PC-9 (cell line): ENCODE measurements around the gene SIPA1L3. TPM values are rescaled to one million over a fixed set of nuclear protein-coding genes. Genes with fewer than 3 reads are reported as not detected.

ENCODE experiments used
- BruUV-seq: library from RNA; stranded (reverse); fragments of 400-500 nt; replicated peaks from 2 replicates; lab custom pipeline; 2021; lab: Mats Ljungman, UMichigan
- CTCF ChIA-PET: fragments of 300-600 bp; sonication (Branson Sonifier 250); formaldehyde crosslinking; loops from one replicate; lab custom pipeline; 2022; ENCODE audit warnings: antibody characterized with exemption; lab: Charles Lee
- POLR2A ChIA-PET: fragments of 300-600 bp; sonication (Branson Sonifier 250); formaldehyde crosslinking; loops from one replicate; lab custom pipeline; 2022; ENCODE audit warnings: antibody characterized with exemption; ENCODE audit not compliant: unreplicated experiment; lab: Charles Lee
- DNase-seq, 2 experiments: peaks; one replicate each; pipeline versions ENCODE4 v3.0.0 to v3.0.0-alpha.2; 2015 to 2022; ENCODE audit warnings: mixed read lengths in 1 of 2
- H2AFZ ChIP-seq: fragments of 200-600 bp; sonication (generic); 2 replicates; pipeline ENCODE4 v1.8.1; 2017; ENCODE audit warnings: antibody characterized with exemption
- H3F3A ChIP-seq: fragments of 200-600 bp; sonication (generic); 2 replicates; pipeline ENCODE4 v1.8.1; 2017; ENCODE audit warnings: antibody characterized with exemption, mild to moderate bottlenecking, low read depth; ENCODE audit not compliant: insufficient read depth
- H3K27ac ChIP-seq: fragments of 200-600 bp; sonication (generic); 2 replicates; pipeline ENCODE4 v1.6.1; 2016; ENCODE audit warnings: mixed run types
- H3K27me3 ChIP-seq: fragments of 200-600 bp; sonication (generic); 2 replicates; pipeline ENCODE4 v1.6.1; 2016; ENCODE audit warnings: low read depth, mixed run types; ENCODE audit not compliant: insufficient read depth
- H3K36me3 ChIP-seq: fragments of 200-600 bp; sonication (generic); 2 replicates; pipeline ENCODE4 v1.6.1; 2016; ENCODE audit warnings: low read depth, mixed run types
- H3K4me1 ChIP-seq: fragments of 200-600 bp; sonication (generic); replicated peaks from 2 replicates; pipeline ENCODE4 v1.6.1; 2016; ENCODE audit warnings: mixed run types; ENCODE audit not compliant: insufficient read depth
- H3K4me2 ChIP-seq: fragments of 200-600 bp; sonication (generic); 2 replicates; pipeline ENCODE4 v1.6.1; 2017; ENCODE audit warnings: mixed run types
- H3K4me3 ChIP-seq: fragments of 200-600 bp; sonication (generic); 2 replicates; pipeline ENCODE4 v1.6.1; 2016; ENCODE audit warnings: mixed run types
- H3K79me2 ChIP-seq: fragments of 200-600 bp; sonication (generic); 2 replicates; pipeline ENCODE4 v1.6.1; 2017; ENCODE audit warnings: low read depth, mixed run types
- H3K9me2 ChIP-seq: fragments of 200-600 bp; sonication (generic); 2 replicates; pipeline ENCODE4 v1.8.1; 2017; ENCODE audit warnings: mild to moderate bottlenecking; ENCODE audit not compliant: insufficient read depth
- H3K9me3 ChIP-seq: fragments of 200-600 bp; sonication (generic); 2 replicates; pipeline ENCODE4 v1.8.1; 2016; ENCODE audit warnings: low read depth; ENCODE audit not compliant: insufficient read depth
- H4K20me1 ChIP-seq: fragments of 200-600 bp; sonication (generic); 2 replicates; pipeline ENCODE4 v1.8.1; 2017; ENCODE audit not compliant: insufficient read depth
- EZH2 ChIP-seq: fragments of 200-600 bp; sonication (generic); IDR thresholded peaks from 2 replicates; pipeline ENCODE4 v1.8.0; 2017; ENCODE audit warnings: antibody characterized with exemption, low read depth
- intact Hi-C: fragments of 100-400 bp; cut with micrococcal nuclease; formaldehyde crosslinking; loops from one replicate; pipeline ENCODE4 v1.10.0; 2022; ENCODE audit not compliant: unreplicated experiment
- total RNA-seq: library from RNA; stranded (reverse); gene quantifications from 2 replicates; pipeline ENCODE4 v1.2.3, GENCODE V29; 2021
- TF ChIP-seq, protein P1 (sequence below): fragments of 200-600 bp; sonication (generic); conservative IDR thresholded peaks from 2 replicates; pipeline ENCODE4 v1.6.1; 2017; ENCODE audit warnings: mixed run types, antibody characterized with exemption, mild to moderate bottlenecking, moderate library complexity

SIPA1L3 gene
- total RNA-seq, 1 experiment from 2014 or later = 55.2 TPM

DNA sequence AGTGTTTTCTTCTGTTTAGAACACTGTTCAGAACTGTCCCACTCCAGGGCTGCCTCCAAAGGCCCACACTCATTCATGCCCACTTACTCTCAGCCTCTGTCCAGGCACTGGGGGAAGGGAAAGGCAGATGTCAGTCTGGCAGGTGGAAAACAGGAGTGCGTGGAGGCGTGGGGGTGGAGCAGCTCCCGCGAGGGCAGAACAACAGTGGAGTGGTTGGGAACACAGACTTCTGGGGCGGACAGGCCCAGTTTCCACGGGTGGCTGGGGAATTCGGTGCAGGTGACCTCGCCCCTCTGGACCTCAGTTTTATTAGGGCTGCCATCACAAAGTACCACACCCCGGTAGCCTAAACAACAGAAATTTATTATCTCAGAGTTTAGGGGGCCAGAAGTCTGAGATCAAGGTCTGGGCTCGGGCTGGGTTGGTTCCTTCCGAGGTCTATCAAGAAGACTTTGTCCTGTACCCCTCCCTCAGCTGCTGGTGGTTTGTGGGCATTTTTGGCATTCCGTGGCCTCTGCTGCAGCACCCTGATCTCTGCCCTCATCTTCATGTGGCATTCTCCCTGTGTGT is 59.7 kb downstream of the SIPA1L3 start:
- Histone ChIP-seq H3K4me2 (no peak overlapping the region), H3K27ac (no peak overlapping the region)
- intact Hi-C loops = no loop called here

DNA sequence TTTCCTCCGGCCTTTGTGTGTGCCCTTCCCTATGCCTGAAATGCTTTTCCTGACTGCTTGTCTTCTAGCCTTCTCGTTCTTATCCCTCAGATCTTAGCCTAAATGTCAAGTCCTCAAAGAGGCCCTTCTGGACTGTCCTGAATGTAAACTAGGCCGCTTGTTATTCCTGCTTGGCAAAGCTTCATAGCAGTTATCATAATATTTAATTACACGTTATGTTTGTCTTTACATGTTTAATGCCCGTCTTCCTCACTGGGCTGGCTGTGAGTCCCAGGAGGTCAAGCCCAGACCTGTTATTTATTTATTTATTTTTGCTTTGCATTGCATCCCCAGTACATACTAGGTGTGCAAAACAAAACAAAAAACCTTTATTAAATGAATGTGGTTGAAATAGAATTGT is 62.7 kb downstream of the SIPA1L3 start:
- Histone ChIP-seq H3K27me3 (no peaks in the 10 kb centered on the region), H3K9me2 (no peaks in the 10 kb centered on the region), H3K4me2 (no peak overlapping the region), H3K4me1 (no peaks in the 10 kb centered on the region), H3K9me3 (no peaks in the 10 kb centered on the region), H3K79me2 (0 out of 2 replicates have a peak, but pooled peaks cover 11% of the 10 kb centered on the region), H2AFZ (no peak overlapping the region), H3K27ac (no peak overlapping the region), H3F3A (no peaks in the 10 kb centered on the region), H3K36me3 (no peaks in the 10 kb centered on the region), H4K20me1 (no peaks in the 10 kb centered on the region), H3K4me3 (no peak overlapping the region)
- no peak for DNase-seq
- ChIA-PET CTCF (interaction anchor here (0.6 kb wide), 1 partner anchor 1185 kb away, joined by 3 read pairs; no protein-coding TSS in a partner anchor), POLR2A (no interaction called here)
- intact Hi-C loops = no loop called here
- BruUV-seq = no TSS peak
- TF ChIP-seq EZH2 = no peak
- TF ChIP-seq, protein P1, sequence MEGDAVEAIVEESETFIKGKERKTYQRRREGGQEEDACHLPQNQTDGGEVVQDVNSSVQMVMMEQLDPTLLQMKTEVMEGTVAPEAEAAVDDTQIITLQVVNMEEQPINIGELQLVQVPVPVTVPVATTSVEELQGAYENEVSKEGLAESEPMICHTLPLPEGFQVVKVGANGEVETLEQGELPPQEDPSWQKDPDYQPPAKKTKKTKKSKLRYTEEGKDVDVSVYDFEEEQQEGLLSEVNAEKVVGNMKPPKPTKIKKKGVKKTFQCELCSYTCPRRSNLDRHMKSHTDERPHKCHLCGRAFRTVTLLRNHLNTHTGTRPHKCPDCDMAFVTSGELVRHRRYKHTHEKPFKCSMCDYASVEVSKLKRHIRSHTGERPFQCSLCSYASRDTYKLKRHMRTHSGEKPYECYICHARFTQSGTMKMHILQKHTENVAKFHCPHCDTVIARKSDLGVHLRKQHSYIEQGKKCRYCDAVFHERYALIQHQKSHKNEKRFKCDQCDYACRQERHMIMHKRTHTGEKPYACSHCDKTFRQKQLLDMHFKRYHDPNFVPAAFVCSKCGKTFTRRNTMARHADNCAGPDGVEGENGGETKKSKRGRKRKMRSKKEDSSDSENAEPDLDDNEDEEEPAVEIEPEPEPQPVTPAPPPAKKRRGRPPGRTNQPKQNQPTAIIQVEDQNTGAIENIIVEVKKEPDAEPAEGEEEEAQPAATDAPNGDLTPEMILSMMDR = no peak

More for the DNA sequence above, 59.7 kb downstream of the SIPA1L3 start:
- no peak overlapping the region for H2AFZ ChIP-seq
- no TSS peak for BruUV-seq
- H3K27me3 ChIP-seq = no peaks in the 10 kb centered on the region
- no peak overlapping the region for H3K4me3 ChIP-seq
- H3K4me1 ChIP-seq = no peaks in the 10 kb centered on the region
- TF ChIP-seq, protein P1 = no peak
- no peak for TF ChIP-seq EZH2
- peak in 1 of 2 experiments; percentile 16 for DNase-seq
- no peaks in the 10 kb centered on the region for H3F3A ChIP-seq
- no peaks in the 10 kb centered on the region for H3K9me2 ChIP-seq
- no peaks in the 10 kb centered on the region for H3K9me3 ChIP-seq
- POLR2A ChIA-PET = interaction anchor here (0.6 kb wide), 1 partner anchor 38 kb away, joined by 5 read pairs; no protein-coding TSS in a partner anchor
- CTCF ChIA-PET = no interaction called here
- no peaks in the 10 kb centered on the region for H3K36me3 ChIP-seq
- no peaks in the 10 kb centered on the region for H4K20me1 ChIP-seq
- H3K79me2 ChIP-seq = peaks cover 10% of the 10 kb centered on the region; the same call in 1 of the 2 replicates

GRCh38 chr19:37970699-37971098 is 63.7 kb downstream of the SIPA1L3 start:
- Histone ChIP-seq H3K4me1 (no peaks in the 10 kb centered on the region), H3K36me3 (no peaks in the 10 kb centered on the region), H3K4me2 (no peak overlapping the region), H2AFZ (no peak overlapping the region), H3K27ac (no peak overlapping the region), H3K4me3 (no peak overlapping the region), H3K79me2 (0 out of 2 replicates have a peak, but pooled peaks cover 11% of the 10 kb centered on the region), H3K9me2 (no peaks in the 10 kb centered on the region), H3F3A (no peaks in the 10 kb centered on the region), H3K9me3 (no peaks in the 10 kb centered on the region), H3K27me3 (no peaks in the 10 kb centered on the region), H4K20me1 (no peaks in the 10 kb centered on the region)
- no peak for DNase-seq
- BruUV-seq = no TSS peak
- TF ChIP-seq, protein P1 = no peak
- TF ChIP-seq EZH2 = no peak
- ChIA-PET POLR2A (no interaction called here), CTCF (no interaction called here)
- intact Hi-C loops = no loop called here
